MV-4-11 (cell line): ENCODE data around the gene FMO3.

Experiments
- DNase-seq: peaks from one replicate; lab custom pipeline; 2025; lab: John Stamatoyannopoulos, UW

FMO3 gene

GRCh38 chr1:171090604-171091003, at the start of gene FMO3:
FMO3 (plus strand) TSS chr1:171090905; CDS start chr1:171092659, 1,754 bp downstream.
- no peak for DNase-seq

GRCh38 chr1:171048014-171048413, 42.7 kb upstream of the FMO3 start:
- DNase-seq: no peak

GRCh38 chr1:171052977-171053376, 37.7 kb upstream of the FMO3 start:
- DNase-seq: no peak

GRCh38 chr1:171055966-171056643, 34.6 kb upstream of the FMO3 start:
- DNase-seq: no peak

- DNase-seq: no peak
These were observed 29.1 kb upstream of the FMO3 start for GRCh38 chr1:171061425-171062143.

GRCh38 chr1:171062902-171063301, 27.8 kb upstream of the FMO3 start:
- no peak for DNase-seq

- no peak for DNase-seq
These were observed 15.7 kb upstream of the FMO3 start for GRCh38 chr1:171075041-171075440.

- DNase-seq: no peak
These were observed 9.4 kb upstream of the FMO3 start for GRCh38 chr1:171081314-171081753.

GRCh38 chr1:171081763-171082201, 8.9 kb upstream of the FMO3 start:
- no peak for DNase-seq

- no peak for DNase-seq
These were observed 8.1 kb upstream of the FMO3 start for GRCh38 chr1:171082606-171083005.

- DNase-seq: no peak
These were observed 7.5 kb upstream of the FMO3 start for GRCh38 chr1:171083222-171083621.

GRCh38 chr1:171084091-171084490, 6.6 kb upstream of the FMO3 start:
- no peak for DNase-seq

- no peak for DNase-seq
These were observed 5.8 kb upstream of the FMO3 start for GRCh38 chr1:171084870-171085269.

- DNase-seq: no peak
These were observed 2.8 kb upstream of the FMO3 start for GRCh38 chr1:171087896-171088295.

- DNase-seq: no peak
These were observed 13.2 kb downstream of the FMO3 start for GRCh38 chr1:171103862-171104261.

GRCh38 chr1:171107262-171107940, 16.7 kb downstream of the FMO3 start:
- DNase-seq: no peak

GRCh38 chr1:171107969-171108368, 17.3 kb downstream of the FMO3 start:
- no peak for DNase-seq

- no peak for DNase-seq
These were observed 19.3 kb downstream of the FMO3 start for GRCh38 chr1:171109966-171110365.

- DNase-seq: no peak
These were observed 20.1 kb downstream of the FMO3 start for GRCh38 chr1:171110621-171111326.

GRCh38 chr1:171112119-171112518, 21.4 kb downstream of the FMO3 start:
- DNase-seq: no peak

- no peak for DNase-seq
These were observed 22.7 kb downstream of the FMO3 start for GRCh38 chr1:171113382-171113781.

GRCh38 chr1:171115280-171115897, 24.7 kb downstream of the FMO3 start:
- no peak for DNase-seq
